Mesodermal cell (in vitro differentiated cells): ENCODE data around the gene CCL14.

Experiments used
- H3K27ac ChIP-seq: 2 replicates; pipeline ENCODE4 v1.7.0; 2013; ENCODE audit warnings: mild to moderate bottlenecking, low read depth, low read length, moderate library complexity; ENCODE audit not compliant: severe bottlenecking
- H3K36me3 ChIP-seq: 2 replicates; pipeline ENCODE4 v1.7.1; 2013; ENCODE audit warnings: mild to moderate bottlenecking, low read length, moderate library complexity; ENCODE audit not compliant: control insufficient read depth, insufficient read depth
- H3K4me1 ChIP-seq: one replicate; pipeline ENCODE4 v1.7.1; 2013; ENCODE audit warnings: mild to moderate bottlenecking, low read length; ENCODE audit not compliant: insufficient read depth, control insufficient read depth, poor library complexity, severe bottlenecking
- H3K4me3 ChIP-seq: 2 replicates; pipeline ENCODE4 v1.7.0; 2013; ENCODE audit warnings: low read length, control low read depth, mild to moderate bottlenecking; ENCODE audit not compliant: insufficient read depth, poor library complexity, severe bottlenecking; ENCODE audit errors: extremely low read depth
- H3K9me3 ChIP-seq: 2 replicates; pipeline ENCODE4 v1.7.1; 2013; ENCODE audit warnings: mild to moderate bottlenecking, low read length, moderate library complexity; ENCODE audit not compliant: control insufficient read depth
- WGBS, 2 experiments: methylation state at CpG; one replicate each; pipeline ENCODE4 v1.1.5; 2013; ENCODE audit warnings: missing lambda C conversion rate in 2 of 2; ENCODE audit not compliant: insufficient coverage in 2 of 2; 5-methylcytosine and 5-hydroxymethylcytosine counted together

CCL14 gene

DNA sequence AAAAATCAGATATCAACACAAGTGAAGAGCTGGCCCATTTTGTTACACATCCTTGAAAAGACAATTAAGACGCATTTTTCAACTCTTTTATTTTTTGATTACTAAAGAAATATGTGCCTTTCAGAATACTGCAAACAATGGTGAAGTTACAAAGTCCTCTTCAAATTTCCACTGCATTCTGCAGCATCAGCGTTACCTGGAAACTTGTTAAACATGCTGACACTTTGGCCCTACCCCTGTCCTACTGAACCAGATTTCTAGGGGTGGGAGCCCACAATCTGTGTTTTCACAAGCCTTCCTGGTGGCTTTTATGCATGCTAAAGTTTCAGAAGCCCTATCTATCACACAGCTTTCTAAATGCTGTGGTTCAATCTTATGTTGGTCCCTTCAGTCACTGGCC lies 4.5 kb upstream of the CCL14 start:
- WGBS, 2 experiments = 100% methylated on average over 1 to 2 of the region's 2 CpGs
- Histone ChIP-seq H3K36me3 (no peaks in the 10 kb centered on the region), H3K27ac (no peak overlapping the region), H3K4me1 (no peaks in the 10 kb centered on the region), H3K4me3 (no peak overlapping the region), H3K9me3 (no peaks in the 10 kb centered on the region)

DNA sequence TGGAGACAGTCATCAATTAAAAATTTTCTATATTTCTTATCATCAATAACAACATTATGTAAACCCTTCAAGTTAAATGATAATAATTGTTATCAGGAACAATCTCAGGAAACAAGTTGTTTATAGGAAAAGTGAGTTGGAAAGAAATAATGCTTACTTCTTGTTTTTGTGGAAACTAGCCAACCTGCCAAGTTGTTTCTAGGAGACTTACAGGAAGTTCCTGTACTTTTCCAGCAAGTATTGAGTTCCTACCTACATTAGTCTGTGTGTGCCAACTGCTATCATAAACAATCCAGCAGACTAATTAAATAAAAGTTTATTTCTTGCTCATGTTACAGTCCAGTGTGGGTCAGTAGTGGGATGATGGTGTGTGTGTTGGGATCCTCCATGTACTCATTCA lies 1.6 kb upstream of the CCL14 start:
- Histone ChIP-seq H3K27ac (no peak overlapping the region), H3K4me3 (no peak overlapping the region), H3K36me3 (no peaks in the 10 kb centered on the region), H3K9me3 (no peaks in the 10 kb centered on the region), H3K4me1 (no peaks in the 10 kb centered on the region)

DNA sequence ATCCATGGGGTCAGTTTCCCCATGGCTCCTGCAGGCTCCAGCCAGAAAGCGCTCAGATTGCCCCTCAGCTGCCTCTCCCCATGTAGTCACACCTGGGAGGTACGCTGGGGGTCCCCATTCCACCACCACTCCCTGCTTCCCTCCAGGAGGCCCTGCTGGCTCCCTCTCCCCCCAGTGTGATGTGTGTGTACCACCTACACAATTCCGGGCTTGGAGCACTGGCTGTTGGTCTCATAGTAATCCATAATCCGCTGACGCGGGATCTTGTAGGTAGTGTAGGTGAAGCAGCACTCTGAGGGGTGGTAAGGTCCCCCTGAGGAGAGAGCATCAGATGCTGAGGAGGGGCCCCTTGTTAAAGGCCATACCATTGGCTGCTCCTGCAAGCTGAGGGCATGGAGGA lies 2.4 kb downstream of the CCL14 start:
- Histone ChIP-seq H3K36me3 (no peaks in the 10 kb centered on the region), H3K4me3 (no peak overlapping the region), H3K27ac (no peak overlapping the region), H3K4me1 (no peaks in the 10 kb centered on the region), H3K9me3 (no peaks in the 10 kb centered on the region)
- 96% methylated on average over 5 of the region's 6 CpGs; no CpG with 5 or more reads in 1 of the 2 experiments for WGBS, 2 experiments

DNA sequence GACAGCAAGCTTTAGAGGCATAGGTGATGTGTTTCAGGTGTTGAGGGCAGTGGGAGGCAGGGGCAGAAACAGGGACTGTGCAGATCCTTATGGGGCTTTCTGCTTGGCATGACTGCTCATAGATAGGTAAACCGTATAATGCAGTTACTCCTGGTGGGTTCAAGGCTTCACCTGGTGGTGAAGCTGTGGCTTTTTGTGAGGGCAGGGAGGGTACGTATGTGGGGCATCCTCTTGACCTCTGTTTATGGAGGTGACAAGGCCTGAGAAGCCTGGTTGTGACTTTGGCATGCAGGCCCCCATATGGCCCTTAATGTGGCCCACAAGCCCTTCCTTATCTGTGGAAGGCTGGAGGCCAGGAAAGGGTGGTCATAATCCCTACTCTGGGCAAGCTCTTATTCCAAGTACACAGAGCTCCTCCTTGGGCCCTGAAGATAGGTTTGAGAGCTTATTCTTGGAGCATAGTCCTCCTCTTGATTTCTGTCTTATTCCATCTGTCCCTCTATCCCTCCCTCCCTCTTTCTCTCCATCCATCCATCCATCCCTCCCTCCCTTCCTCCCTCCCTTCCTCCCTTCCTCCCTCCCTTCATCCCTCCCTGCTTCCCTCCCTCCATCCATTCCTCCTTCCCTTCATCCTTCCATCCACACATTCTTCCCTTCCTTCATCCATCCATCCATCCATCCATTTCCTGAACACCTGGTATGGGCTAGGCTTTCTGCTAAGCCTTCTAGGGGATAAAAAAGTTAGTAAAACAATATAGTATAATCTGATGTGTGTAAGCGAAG lies 3.9 kb downstream of the CCL14 start:
- Histone ChIP-seq H3K27ac (no peak overlapping the region), H3K4me3 (no peak overlapping the region), H3K4me1 (no peaks in the 10 kb centered on the region), H3K9me3 (no peaks in the 10 kb centered on the region), H3K36me3 (no peaks in the 10 kb centered on the region)
- 83 to 91% methylated on average over 2 of the region's 3 CpGs for WGBS, 2 experiments

DNA sequence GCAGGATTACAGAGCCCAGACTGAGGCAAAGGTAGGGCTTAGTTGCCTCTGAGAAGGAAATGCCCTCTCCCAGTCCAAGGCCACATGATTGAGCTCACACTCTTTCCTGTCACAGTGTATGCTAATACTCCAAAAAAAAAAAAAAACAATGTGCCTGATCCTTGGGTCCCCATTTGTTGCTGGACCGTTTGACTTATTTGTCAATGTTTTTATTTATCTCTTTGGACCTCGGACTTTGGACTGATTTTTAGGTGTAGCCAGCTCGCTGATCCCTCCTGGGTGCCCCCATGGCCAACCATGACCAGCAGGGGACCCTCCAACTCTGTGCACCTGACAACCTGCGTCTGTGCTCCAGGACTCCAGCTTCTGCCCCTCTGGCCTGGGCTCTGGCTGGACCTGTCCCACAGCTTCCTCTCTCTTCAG lies 4.6 kb downstream of the CCL14 start:
- no peak overlapping the region for H3K4me3 ChIP-seq
- no peak overlapping the region for H3K27ac ChIP-seq
- H3K36me3 ChIP-seq = no peaks in the 10 kb centered on the region
- H3K4me1 ChIP-seq = no peaks in the 10 kb centered on the region
- H3K9me3 ChIP-seq = no peaks in the 10 kb centered on the region
- 72 to 87% methylated on average over 4 of the region's 4 CpGs for WGBS, 2 experiments

DNA sequence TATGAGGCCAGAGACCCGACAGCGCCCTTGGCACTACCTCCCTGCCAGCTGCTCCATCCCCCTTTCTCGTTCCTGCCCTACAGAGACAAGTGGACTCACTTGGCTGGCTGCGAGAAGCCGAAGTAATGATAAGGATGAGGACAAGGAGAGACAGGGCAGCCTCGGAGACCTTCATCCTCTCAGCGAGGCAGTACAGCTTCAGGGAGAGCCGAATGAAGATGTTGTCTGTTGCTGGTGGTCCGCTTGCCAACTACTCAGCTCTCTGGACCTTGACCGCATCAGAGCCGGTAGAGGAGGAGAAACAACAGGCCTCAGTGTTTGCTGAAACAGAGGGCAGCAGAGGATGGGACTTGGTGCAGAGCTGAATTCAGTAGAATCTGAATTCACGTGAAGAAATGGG lies 5.3 kb downstream of the CCL14 start, which contains the start of gene CCL16:
Gene CCL16, minus strand, starts transcription at position 252 of the 400 bp plus-strand sequence. Its CDS starts 77 bp downstream, at position 175.
- no peak within 1 kb of the TSS for H3K4me3 ChIP-seq
- no peaks in the 10 kb centered on the region for H3K9me3 ChIP-seq
- no peak within 1 kb of the TSS for H3K27ac ChIP-seq
- WGBS, 2 experiments = 92 to 95% methylated on average over 8 to 10 of the region's 12 CpGs
- H3K4me1 ChIP-seq = no peaks in the 10 kb centered on the region
- no peaks in the 10 kb centered on the region for H3K36me3 ChIP-seq

DNA sequence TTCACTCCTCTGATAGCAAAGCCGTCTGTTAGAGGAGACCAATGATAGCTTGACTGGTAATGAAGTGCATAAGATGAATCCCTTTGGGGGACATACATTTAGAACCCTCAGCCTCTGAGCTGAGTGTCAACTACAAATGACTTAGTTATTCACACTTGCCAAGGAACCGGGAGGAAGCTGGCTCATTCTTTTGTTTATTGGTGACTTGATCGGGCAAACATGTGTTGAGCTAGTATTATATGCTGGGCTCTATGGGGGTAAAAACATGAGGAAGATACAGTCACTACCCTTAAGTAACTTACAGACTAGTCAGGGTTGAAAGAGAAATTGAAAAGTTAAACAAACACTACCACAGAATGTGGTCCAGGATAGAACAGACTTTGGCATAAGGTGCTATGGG lies 8.2 kb downstream of the CCL14 start:
- no peaks in the 10 kb centered on the region for H3K36me3 ChIP-seq
- no peak overlapping the region for H3K27ac ChIP-seq
- no peaks in the 10 kb centered on the region for H3K9me3 ChIP-seq
- WGBS, 2 experiments = no CpG with 5 or more reads among the region's 3 CpGs
- H3K4me1 ChIP-seq = peaks cover 7% of the 10 kb centered on the region
- H3K4me3 ChIP-seq = no peak overlapping the region

DNA sequence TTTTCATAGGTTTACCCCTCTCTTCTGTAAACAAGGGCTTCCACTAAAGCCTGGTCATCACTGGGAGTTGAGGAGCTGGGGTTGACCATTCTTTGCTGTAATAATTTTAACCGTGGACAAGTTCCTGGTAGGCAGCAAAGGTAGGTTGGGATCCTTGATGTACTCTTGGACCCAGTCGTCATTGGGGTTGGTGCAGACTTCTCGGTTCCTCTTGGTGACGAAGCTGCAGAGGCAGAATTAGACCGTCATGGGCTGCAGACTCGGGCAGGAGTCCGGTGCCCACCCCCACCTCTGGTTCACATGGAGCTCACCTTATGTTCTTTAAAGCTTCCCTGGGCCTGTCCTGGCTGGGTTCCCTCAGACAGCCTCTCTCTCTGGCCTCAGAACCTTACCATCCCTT lies 9.0 kb downstream of the CCL14 start:
- Histone ChIP-seq H3K27ac (no peak overlapping the region), H3K4me1 (peaks cover 13% of the 10 kb centered on the region), H3K4me3 (no peak overlapping the region), H3K36me3 (no peaks in the 10 kb centered on the region), H3K9me3 (no peaks in the 10 kb centered on the region)
- 91 to 98% methylated on average over 6 to 7 of the region's 7 CpGs for WGBS, 2 experiments

DNA sequence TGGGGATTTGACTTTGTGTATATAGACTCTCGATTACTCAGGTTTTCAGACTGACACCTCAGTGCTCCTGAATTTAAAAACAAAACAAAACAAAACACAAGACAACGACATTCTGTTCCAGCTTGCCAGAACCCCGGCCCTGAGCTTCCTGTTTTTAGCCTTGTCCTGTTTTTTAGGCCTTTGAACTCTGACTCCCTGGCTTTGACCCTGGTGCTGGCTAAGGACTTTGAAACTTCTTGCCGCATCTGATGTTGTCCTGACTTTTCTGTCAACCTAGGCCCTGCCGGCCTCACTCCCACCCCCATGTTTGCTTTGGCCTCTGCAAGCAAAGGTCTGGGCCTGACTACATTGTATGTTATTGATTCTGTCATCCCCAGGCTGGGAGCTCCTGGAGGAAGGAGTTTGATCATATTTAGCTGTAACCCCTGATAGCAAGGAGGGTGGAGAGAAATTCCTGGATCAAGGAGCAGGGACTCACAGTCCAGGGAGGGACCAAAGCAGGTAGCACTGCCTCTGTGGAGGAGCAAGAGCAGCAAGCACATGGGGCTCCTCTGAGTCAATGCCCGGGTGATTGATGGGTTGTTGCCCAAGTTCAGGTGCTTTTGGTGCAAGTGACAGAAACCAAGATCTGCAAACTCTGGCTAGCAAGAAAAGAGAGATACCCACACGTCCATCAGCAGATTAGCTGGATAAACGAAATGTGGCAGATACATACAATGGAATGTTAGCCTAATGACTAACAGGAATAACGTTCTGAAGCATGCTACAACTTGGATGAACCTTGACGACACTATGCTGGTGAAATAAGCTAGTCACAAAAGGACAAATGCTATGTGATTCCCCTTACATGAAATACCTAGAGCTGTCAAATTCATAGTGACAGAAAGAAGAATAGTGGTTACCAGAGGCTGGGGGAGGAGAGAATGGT lies 12.9 kb downstream of the CCL14 start:
- Histone ChIP-seq H3K36me3 (no peaks in the 10 kb centered on the region), H3K27ac (no peak overlapping the region), H3K9me3 (no peaks in the 10 kb centered on the region), H3K4me1 (peaks cover 13% of the 10 kb centered on the region), H3K4me3 (no peak overlapping the region)
- WGBS, 2 experiments = 77 to 90% methylated on average over 6 to 9 of the region's 10 CpGs

DNA sequence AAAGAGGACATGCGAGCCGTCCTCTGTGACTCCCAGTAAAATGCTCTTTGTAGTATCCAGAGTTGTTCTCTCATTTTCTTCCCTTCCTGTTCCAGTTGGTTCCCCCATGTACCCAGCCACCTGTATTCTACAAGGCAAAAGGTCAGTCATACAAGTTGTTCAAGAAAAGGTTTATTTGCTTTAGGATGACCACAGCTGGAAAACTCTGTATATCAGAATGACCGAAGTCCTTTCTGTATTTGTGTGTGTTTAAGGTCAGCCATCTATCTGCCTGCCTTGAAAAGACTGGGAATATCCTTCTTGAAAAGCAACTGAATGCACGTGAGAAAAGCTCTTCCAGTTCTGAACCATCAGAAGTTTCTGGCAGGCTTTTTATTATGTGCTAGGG lies 13.6 kb downstream of the CCL14 start:
- Histone ChIP-seq H3K9me3 (no peaks in the 10 kb centered on the region), H3K4me1 (peaks cover 13% of the 10 kb centered on the region), H3K4me3 (no peak overlapping the region), H3K36me3 (no peaks in the 10 kb centered on the region), H3K27ac (no peak overlapping the region)
- 98 to 100% methylated on average over 3 to 4 of the region's 4 CpGs for WGBS, 2 experiments

DNA sequence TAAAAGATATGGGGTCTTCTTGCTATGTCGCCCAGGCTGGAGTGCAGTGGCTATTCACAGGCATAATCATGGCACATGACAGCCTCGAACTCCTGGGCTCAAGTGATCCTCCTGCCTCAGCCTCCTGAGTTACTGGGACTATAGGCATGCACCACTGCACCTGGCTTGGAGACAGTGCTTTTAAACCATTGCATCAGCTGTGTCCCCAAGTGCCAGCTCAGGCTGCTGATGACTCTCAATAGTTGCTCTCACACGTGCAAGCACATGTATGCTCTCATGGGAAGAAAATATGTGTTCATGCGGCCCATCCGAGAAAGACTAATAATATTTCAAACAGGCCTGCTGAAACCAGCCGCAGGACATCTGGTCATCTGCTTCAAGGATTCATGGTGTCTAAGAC lies 14.0 kb downstream of the CCL14 start:
- no peaks in the 10 kb centered on the region for H3K9me3 ChIP-seq
- no peak overlapping the region for H3K27ac ChIP-seq
- H3K36me3 ChIP-seq = no peaks in the 10 kb centered on the region
- H3K4me1 ChIP-seq = peaks cover 13% of the 10 kb centered on the region
- 92 to 97% methylated on average over 6 of the region's 6 CpGs for WGBS, 2 experiments
- H3K4me3 ChIP-seq = no peak overlapping the region
